Erythroblast (primary cell): ENCODE data around the gene EVI5.

Experiments used
- GATA1 ChIP-seq: IDR thresholded peaks from 2 replicates; pipeline ENCODE4 v1.6.1; 2011; ENCODE audit warnings: low read depth, mild to moderate bottlenecking, control low read depth, low read length, moderate library complexity
- POLR2A ChIP-seq: IDR thresholded peaks from 2 replicates; pipeline ENCODE4 v1.6.1; 2011; ENCODE audit warnings: mild to moderate bottlenecking, low read length

GRCh38 chr1:92705446-92705845, 79.5 kb downstream of the EVI5 start:
- TF ChIP-seq POLR2A (no peak), GATA1 (no peak)
